HepG2 (cell line): ENCODE data around the gene PRKCB. TPM values are rescaled to one million over a fixed set of nuclear protein-coding genes. Genes with fewer than 3 reads are reported as not detected.

Source experiments
- ATAC-seq: fragments of 200-7000 bp; cut with Tn5 transposase; 3 replicates; pipeline ENCODE4 v1.9.1; 2020; ENCODE audit warnings: mild to moderate bottlenecking, moderate library complexity
- BruUV-seq: library from RNA; stranded (reverse); fragments of 400-500 nt; replicated peaks from 2 replicates; lab custom pipeline; 2021; lab: Mats Ljungman, UMichigan
- CTCF ChIA-PET: fragments of 300-600 bp; formaldehyde crosslinking; extraction: SDS; loops from one replicate; lab custom pipeline; 2021; ENCODE audit warnings: low total read pairs, inconsistent platforms, low intra/inter-chr PET ratio; lab: Yijun Ruan, JAX
- POLR2A ChIA-PET: fragments of 350-600 bp; sonication (Branson Sonifier 250); formaldehyde crosslinking; loops from one replicate; lab custom pipeline; 2020; ENCODE audit warnings: antibody characterized with exemption, inconsistent platforms; lab: Yijun Ruan, JAX
- DNase-seq: peaks from one replicate; pipeline ENCODE4 v3.0.0-alpha.2; 2015; ENCODE audit warnings: low spot score
- FAIRE-seq: peaks from 3 replicates; lab custom pipeline; 2011; peaks lifted over from hg19 to GRCh38; lab: Jason Lieb, UNC
- H2AFZ ChIP-seq: one replicate; pipeline ENCODE4 v1.6.1; 2011; ENCODE audit warnings: low read length, inconsistent platforms
- H3K27ac ChIP-seq: fragments of 300-600 bp; 3 replicates; pipeline ENCODE4 v1.8.0; 2011; ENCODE audit warnings: mixed run types, mild to moderate bottlenecking, mixed read lengths, low read length, inconsistent platforms; ENCODE audit not compliant: insufficient read depth; ENCODE audit errors: extremely low read length
- H3K27me3 ChIP-seq, 2 experiments: fragments of 200-600 bp in 1 of 2; 2 replicates in 1 of 2; 3 replicates in 1 of 2; pipeline versions ENCODE4 v1.6.0 to v1.8.0; 2011; ENCODE audit warnings: low read length in 2 of 2, mild to moderate bottlenecking in 2 of 2, moderate library complexity in 2 of 2, inconsistent platforms in 1 of 2; ENCODE audit not compliant: insufficient read depth in 2 of 2, control insufficient read depth in 1 of 2
- H3K36me3 ChIP-seq, 2 experiments: fragments of 200-600 bp in 1 of 2; replicated peaks in 1 of 2; 2 replicates in 1 of 2; 3 replicates in 1 of 2; pipeline versions ENCODE4 v1.5.1 to v1.8.0; 2011; ENCODE audit warnings: low read length in 2 of 2, inconsistent platforms in 1 of 2; ENCODE audit not compliant: insufficient read depth in 2 of 2, control insufficient read depth in 1 of 2
- H3K4me1 ChIP-seq: 2 replicates; pipeline ENCODE4 v1.5.1; 2012; ENCODE audit warnings: low read length, inconsistent platforms; ENCODE audit not compliant: insufficient read depth
- H3K4me2 ChIP-seq: 2 replicates; pipeline ENCODE4 v1.6.0; 2011; ENCODE audit warnings: low read depth, low read length, inconsistent platforms
- H3K4me3 ChIP-seq, 3 experiments: fragments of 200-600 bp in 1 of 3; sonication (generic), shearing (Covaris generic) in 1 of 3; replicated peaks in 1 of 3; 2 replicates each; pipeline ENCODE4 v1.5.1; 2011 to 2016; ENCODE audit warnings: low read length in 3 of 3, inconsistent platforms in 2 of 3, low read depth in 2 of 3, mild to moderate bottlenecking in 2 of 3, control low read depth in 1 of 3, mixed read lengths in 1 of 3; ENCODE audit not compliant: insufficient read depth in 1 of 3
- H3K79me2 ChIP-seq: one replicate; pipeline ENCODE4 v1.6.1; 2011; ENCODE audit warnings: low read length, inconsistent platforms; ENCODE audit not compliant: insufficient read depth
- H3K9ac ChIP-seq: 2 replicates; pipeline ENCODE4 v1.6.0; 2011; ENCODE audit warnings: mild to moderate bottlenecking, low read depth, low read length, inconsistent platforms; ENCODE audit not compliant: insufficient read depth
- H3K9me3 ChIP-seq: 2 replicates; pipeline ENCODE4 v1.5.1; 2012; ENCODE audit warnings: mild to moderate bottlenecking, low read length
- H4K20me1 ChIP-seq: 2 replicates; pipeline ENCODE4 v1.6.0; 2011; ENCODE audit warnings: inconsistent platforms, mild to moderate bottlenecking, low read length, moderate library complexity; ENCODE audit not compliant: insufficient read depth
- HOXA9 ChIP-seq: sonication (generic); formaldehyde crosslinking; IDR thresholded peaks from 2 replicates; pipeline ENCODE4 v1.8.1; 2022; ENCODE audit warnings: missing genetic modification reagents, mild to moderate bottlenecking, moderate library complexity, borderline replicate concordance
- RFX1 ChIP-seq: fragments of 450-650 bp; IDR thresholded peaks from 2 replicates; pipeline ENCODE4 v1.6.1; 2017
- ZNF232 ChIP-seq: sonication (generic); formaldehyde crosslinking; IDR thresholded peaks from 2 replicates; pipeline ENCODE4 v1.4.0; 2020; ENCODE audit warnings: missing genetic modification reagents, borderline replicate concordance
- ZNF557 ChIP-seq: sonication (generic); formaldehyde crosslinking; IDR thresholded peaks from 2 replicates; pipeline ENCODE4 v1.4.0; 2020; ENCODE audit warnings: missing genetic modification reagents
- in situ Hi-C: cut with HindIII; loops from 2 replicates; pipeline ENCODE4 v1.10.0; 2017; ENCODE audit warnings: low pct_unique_long_range_greater_than_20kb; ENCODE audit not compliant: extremely low pct_ligation_motif_present
- intact Hi-C: fragments of 100-400 bp; cut with micrococcal nuclease; formaldehyde crosslinking; loops from one replicate; pipeline ENCODE4 v1.10.0; 2022; ENCODE audit not compliant: unreplicated experiment
- polyA plus RNA-seq, 8 experiments: library from polyadenylated mRNA; depleted of rRNA in 3 of 8; stranded (reverse) in 7 of 8; unstranded in 1 of 8; fragments of >200 nt; fragmentation: Illumina TruSeq in 4 of 8; extraction: Trizol in 4 of 8; gene quantifications; 2 replicates each; pipeline versions ENCODE4 v1.2.1 to v1.2.3, GENCODE V29; 2011 to 2016; ENCODE audit warnings: low read depth in 4 of 8, missing spikeins in 1 of 8, mixed read lengths in 1 of 8; ENCODE audit not compliant: insufficient read depth in 1 of 8
- total RNA-seq, 5 experiments: library from RNA; depleted of rRNA; stranded (reverse); fragments of >200 nt; fragmentation: Illumina TruSeq; extraction: Trizol; gene quantifications; 2 replicates each; pipeline ENCODE4 v1.2.3, GENCODE V29; 2016; ENCODE audit warnings: low read depth in 1 of 5
- TF ChIP-seq, protein P1 (sequence below), 2 experiments: sonication (generic) in 1 of 2; formaldehyde crosslinking in 1 of 2; IDR thresholded peaks; 2 replicates each; pipeline versions ENCODE4 v1.5.1 to v1.6.1; 2011 to 2020; ENCODE audit warnings: borderline replicate concordance in 1 of 2, low read depth in 1 of 2, low read length in 1 of 2, mild to moderate bottlenecking in 1 of 2, missing genetic modification reagents in 1 of 2, moderate library complexity in 1 of 2
- TF ChIP-seq, protein P2 (sequence below): sonication (generic); formaldehyde crosslinking; IDR thresholded peaks from 2 replicates; pipeline ENCODE4 v1.4.0; 2020; ENCODE audit warnings: missing genetic modification reagents

Gene PRKCB
- total and polyA plus RNA-seq, 2 of the 13 experiments (the other 11 are each of a cell fraction or from before 2014, with no cell fraction given), result 0.01 TPM; not detected in 1

DNA sequence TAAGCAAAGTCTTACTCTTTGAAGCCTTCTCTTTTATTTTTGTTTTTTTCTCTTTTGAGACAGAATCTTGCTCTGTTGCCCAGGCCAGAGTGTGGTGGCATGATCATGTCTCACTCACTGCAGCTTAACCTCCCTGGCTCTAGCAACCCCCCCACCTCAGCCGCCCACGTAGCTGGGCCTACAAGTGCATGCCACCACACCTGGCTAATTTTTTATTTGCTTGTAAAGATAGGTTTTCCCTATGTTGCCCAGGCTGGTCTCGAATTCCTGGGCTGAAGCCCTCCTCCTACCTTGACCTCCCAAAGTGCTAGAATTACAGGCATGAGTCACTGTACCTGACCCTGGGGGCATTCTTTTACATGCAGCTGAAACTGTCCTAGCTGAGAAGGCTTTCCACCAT is 154.7 kb downstream of the PRKCB start (continued):
- no peak for TF ChIP-seq HOXA9 (CRISPR knock-in tag)
- TF ChIP-seq, protein P1, sequence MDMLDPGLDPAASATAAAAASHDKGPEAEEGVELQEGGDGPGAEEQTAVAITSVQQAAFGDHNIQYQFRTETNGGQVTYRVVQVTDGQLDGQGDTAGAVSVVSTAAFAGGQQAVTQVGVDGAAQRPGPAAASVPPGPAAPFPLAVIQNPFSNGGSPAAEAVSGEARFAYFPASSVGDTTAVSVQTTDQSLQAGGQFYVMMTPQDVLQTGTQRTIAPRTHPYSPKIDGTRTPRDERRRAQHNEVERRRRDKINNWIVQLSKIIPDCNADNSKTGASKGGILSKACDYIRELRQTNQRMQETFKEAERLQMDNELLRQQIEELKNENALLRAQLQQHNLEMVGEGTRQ (IDR thresholded peaks at IDR 0.05; ENCODE audit: low read depth, low read length), result no peak
- TF ChIP-seq, protein P1 (CRISPR knock-in tag; IDR thresholded peaks at IDR 0.05; ENCODE audit: borderline replicate concordance), result no peak
- TF ChIP-seq ZNF232 (CRISPR knock-in tag), result no peak

DNA sequence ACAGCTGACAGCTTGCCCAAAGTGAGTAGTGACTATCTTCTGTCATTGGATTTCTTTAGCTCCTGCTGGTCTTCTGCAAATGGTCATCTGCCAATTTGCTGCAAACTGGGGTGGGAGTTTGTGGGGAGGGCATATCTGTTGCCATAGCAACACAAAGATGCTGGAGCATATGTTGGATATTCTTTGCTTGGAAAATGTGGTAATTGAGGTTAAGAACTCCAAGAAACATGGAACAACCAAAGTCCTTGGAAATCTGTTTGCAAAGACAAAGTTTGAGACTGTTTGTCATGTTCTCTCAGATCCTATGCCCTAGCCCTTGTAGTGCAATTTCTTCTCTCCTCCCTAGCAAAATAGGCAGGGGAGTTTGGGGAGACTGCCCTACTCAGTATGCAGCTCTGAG is 155.3 kb downstream of the PRKCB start:
- ATAC-seq, result no peak
- Histone ChIP-seq H3K36me3 (no peaks in the 10 kb centered on the region), H3K27ac (no peak overlapping the region)
- in situ Hi-C loops, result no loop called here
- TF ChIP-seq ZNF557 (CRISPR knock-in tag) (no peak), RFX1 (peak; percentile 52; the same call in 1 of the 2 replicates)
- TF ChIP-seq, protein P2, sequence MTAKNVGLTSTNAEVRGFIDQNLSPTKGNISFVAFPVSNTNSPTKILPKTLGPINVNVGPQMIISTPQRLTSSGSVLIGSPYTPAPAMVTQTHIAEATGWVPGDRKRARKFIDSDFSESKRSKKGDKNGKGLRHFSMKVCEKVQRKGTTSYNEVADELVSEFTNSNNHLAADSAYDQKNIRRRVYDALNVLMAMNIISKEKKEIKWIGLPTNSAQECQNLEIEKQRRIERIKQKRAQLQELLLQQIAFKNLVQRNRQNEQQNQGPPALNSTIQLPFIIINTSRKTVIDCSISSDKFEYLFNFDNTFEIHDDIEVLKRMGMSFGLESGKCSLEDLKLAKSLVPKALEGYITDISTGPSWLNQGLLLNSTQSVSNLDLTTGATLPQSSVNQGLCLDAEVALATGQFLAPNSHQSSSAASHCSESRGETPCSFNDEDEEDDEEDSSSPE, result no peak
- TF ChIP-seq, all 625 proteins: peak for 1
- no TSS peak for BruUV-seq
- Histone ChIP-seq H3K9me3 (no peaks in the 10 kb centered on the region), H4K20me1 (no peaks in the 10 kb centered on the region), H3K4me3 (no peak overlapping the region), H3K79me2 (no peaks in the 10 kb centered on the region), H3K9ac (no peak overlapping the region), H3K27me3 (no peaks in the 10 kb centered on the region; a peak in 2 of 5 replicates), H2AFZ (no peak overlapping the region), H3K4me1 (no peaks in the 10 kb centered on the region), H3K4me2 (no peak overlapping the region)
- ChIA-PET CTCF (no interaction called here), POLR2A (no interaction called here)
- FAIRE-seq, result no peak
- intact Hi-C loops, result no loop called here
- DNase-seq, result no peak
